HL-60 (cell line): ENCODE measurements around the gene TOB1.

Experiments used
- CTCF ChIP-seq: IDR thresholded peaks from one replicate; pipeline ENCODE4 v1.5.1; 2011; ENCODE audit warnings: low read length, control low read depth, inconsistent platforms; ENCODE audit not compliant: insufficient read depth
- POLR2AphosphoS5 ChIP-seq: IDR thresholded peaks from 2 replicates; pipeline ENCODE4 v1.6.1; 2012; ENCODE audit warnings: low read depth
- SPI1 ChIP-seq: IDR thresholded peaks from 2 replicates; pipeline ENCODE4 v1.6.1; 2012; ENCODE audit warnings: low read depth, mild to moderate bottlenecking, borderline replicate concordance
- TF ChIP-seq, protein P1 (sequence below): IDR thresholded peaks from 2 replicates; pipeline ENCODE4 v1.6.1; 2012; ENCODE audit warnings: low read depth; ENCODE audit not compliant: insufficient replicate concordance

GRCh38 chr17:50844117-50844700, 21.9 kb downstream of the TOB1 start:
- no peak for TF ChIP-seq POLR2AphosphoS5
- no peak for TF ChIP-seq CTCF
- TF ChIP-seq, protein P1, sequence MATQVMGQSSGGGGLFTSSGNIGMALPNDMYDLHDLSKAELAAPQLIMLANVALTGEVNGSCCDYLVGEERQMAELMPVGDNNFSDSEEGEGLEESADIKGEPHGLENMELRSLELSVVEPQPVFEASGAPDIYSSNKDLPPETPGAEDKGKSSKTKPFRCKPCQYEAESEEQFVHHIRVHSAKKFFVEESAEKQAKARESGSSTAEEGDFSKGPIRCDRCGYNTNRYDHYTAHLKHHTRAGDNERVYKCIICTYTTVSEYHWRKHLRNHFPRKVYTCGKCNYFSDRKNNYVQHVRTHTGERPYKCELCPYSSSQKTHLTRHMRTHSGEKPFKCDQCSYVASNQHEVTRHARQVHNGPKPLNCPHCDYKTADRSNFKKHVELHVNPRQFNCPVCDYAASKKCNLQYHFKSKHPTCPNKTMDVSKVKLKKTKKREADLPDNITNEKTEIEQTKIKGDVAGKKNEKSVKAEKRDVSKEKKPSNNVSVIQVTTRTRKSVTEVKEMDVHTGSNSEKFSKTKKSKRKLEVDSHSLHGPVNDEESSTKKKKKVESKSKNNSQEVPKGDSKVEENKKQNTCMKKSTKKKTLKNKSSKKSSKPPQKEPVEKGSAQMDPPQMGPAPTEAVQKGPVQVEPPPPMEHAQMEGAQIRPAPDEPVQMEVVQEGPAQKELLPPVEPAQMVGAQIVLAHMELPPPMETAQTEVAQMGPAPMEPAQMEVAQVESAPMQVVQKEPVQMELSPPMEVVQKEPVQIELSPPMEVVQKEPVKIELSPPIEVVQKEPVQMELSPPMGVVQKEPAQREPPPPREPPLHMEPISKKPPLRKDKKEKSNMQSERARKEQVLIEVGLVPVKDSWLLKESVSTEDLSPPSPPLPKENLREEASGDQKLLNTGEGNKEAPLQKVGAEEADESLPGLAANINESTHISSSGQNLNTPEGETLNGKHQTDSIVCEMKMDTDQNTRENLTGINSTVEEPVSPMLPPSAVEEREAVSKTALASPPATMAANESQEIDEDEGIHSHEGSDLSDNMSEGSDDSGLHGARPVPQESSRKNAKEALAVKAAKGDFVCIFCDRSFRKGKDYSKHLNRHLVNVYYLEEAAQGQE = no peak
- TF ChIP-seq SPI1 = no peak
